ENCODE data around the gene RAB40C.

The RAB40C gene

GRCh38 chr16:633336-634050 lies 43.6 kb downstream of the RAB40C start:
- Histone ChIP-seq H2AFZ (ENCODE audit: low read depth, low read length) (no peak overlapping the region), H3K4me2 (ENCODE audit: low read length) (no peak overlapping the region), H3K9me3 (ENCODE audit: insufficient read depth, low read length) (no peaks in the 10 kb centered on the region), H3K36me3 (replicated peaks; ENCODE audit: low read depth, low read length) (peaks cover 12% of the 10 kb centered on the region), H3K27me3 (ENCODE audit: low read depth, low read length) (no peaks in the 10 kb centered on the region), H3K9ac (ENCODE audit: low read length) (no peak overlapping the region), H3K27ac (ENCODE audit: low read length) (no peak overlapping the region), H4K20me1 (ENCODE audit: insufficient read depth, low read length) (peaks cover 10% of the 10 kb centered on the region; the same call in 1 of the 2 replicates), H3K4me1 (ENCODE audit: low read length) (peaks cover 10% of the 10 kb centered on the region), H3K79me2 (ENCODE audit: low read length) (peaks cover 16% of the 10 kb centered on the region), H3K4me3 (ENCODE audit: low read length) (no peak overlapping the region)
- TF ChIP-seq EZH2phosphoT487 (IDR thresholded peaks at IDR 0.05; ENCODE audit: low read depth) (no peak), CTCF (IDR thresholded peaks at IDR 0.05; ENCODE audit: low read depth, low read length) (no peak)

- Histone ChIP-seq H3K4me3 (ENCODE audit: low read length) (no peak overlapping the region), H3K4me2 (ENCODE audit: low read length) (no peak overlapping the region)
- TF ChIP-seq EZH2phosphoT487 (IDR thresholded peaks at IDR 0.05; ENCODE audit: low read depth) (no peak), CTCF (IDR thresholded peaks at IDR 0.05; ENCODE audit: low read depth, low read length) (no peak)
Measured at GRCh38 chr16:634051-634670, 44.3 kb downstream of the RAB40C start.

GRCh38 chr16:634996-635395 lies 45.1 kb downstream of the RAB40C start:
- Histone ChIP-seq H3K79me2 (ENCODE audit: low read length) (peaks cover 16% of the 10 kb centered on the region), H3K4me1 (ENCODE audit: low read length) (peaks cover 20% of the 10 kb centered on the region), H3K36me3 (replicated peaks; ENCODE audit: low read depth, low read length) (peaks cover 12% of the 10 kb centered on the region), H2AFZ (ENCODE audit: low read depth, low read length) (no peak overlapping the region), H3K9me3 (ENCODE audit: insufficient read depth, low read length) (no peaks in the 10 kb centered on the region), H3K9ac (ENCODE audit: low read length) (peak overlapping the region; percentile 92), H3K27ac (ENCODE audit: low read length) (no peak overlapping the region), H3K4me2 (ENCODE audit: low read length) (peak overlapping the region; percentile 91), H3K27me3 (ENCODE audit: low read depth, low read length) (no peaks in the 10 kb centered on the region), H4K20me1 (ENCODE audit: insufficient read depth, low read length) (peaks cover 10% of the 10 kb centered on the region; the same call in 1 of the 2 replicates), H3K4me3 (ENCODE audit: low read length) (peak overlapping the region; percentile 92)
- no peak for TF ChIP-seq CTCF (IDR thresholded peaks at IDR 0.05; ENCODE audit: low read depth, low read length)
- no peak for TF ChIP-seq EZH2phosphoT487 (IDR thresholded peaks at IDR 0.05; ENCODE audit: low read depth)

More at GRCh38 chr16:634051-634670, 44.3 kb downstream of the RAB40C start:
- H3K27me3 ChIP-seq (ENCODE audit: low read depth, low read length), result no peaks in the 10 kb centered on the region
- peaks cover 10% of the 10 kb centered on the region; the same call in 1 of the 2 replicates for H4K20me1 ChIP-seq (ENCODE audit: insufficient read depth, low read length)
- no peak overlapping the region for H3K9ac ChIP-seq (ENCODE audit: low read length)
- peaks cover 16% of the 10 kb centered on the region for H3K79me2 ChIP-seq (ENCODE audit: low read length)
- peaks cover 16% of the 10 kb centered on the region for H3K4me1 ChIP-seq (ENCODE audit: low read length)
- no peak overlapping the region for H3K27ac ChIP-seq (ENCODE audit: low read length)
- no peaks in the 10 kb centered on the region for H3K9me3 ChIP-seq (ENCODE audit: insufficient read depth, low read length)
- peaks cover 12% of the 10 kb centered on the region for H3K36me3 ChIP-seq (replicated peaks; ENCODE audit: low read depth, low read length)
- no peak overlapping the region for H2AFZ ChIP-seq (ENCODE audit: low read depth, low read length)

GRCh38 chr16:635573-636205 lies 45.8 kb downstream of the RAB40C start:
- peak overlapping the region; percentile 91 for H3K4me2 ChIP-seq (ENCODE audit: low read length)
- H3K4me3 ChIP-seq (ENCODE audit: low read length), result peak overlapping the region; percentile 92
- no peaks in the 10 kb centered on the region for H3K9me3 ChIP-seq (ENCODE audit: insufficient read depth, low read length)
- TF ChIP-seq CTCF (IDR thresholded peaks at IDR 0.05; ENCODE audit: low read depth, low read length) (no peak), EZH2phosphoT487 (IDR thresholded peaks at IDR 0.05; ENCODE audit: low read depth) (no peak)
- H3K27me3 ChIP-seq (ENCODE audit: low read depth, low read length), result no peaks in the 10 kb centered on the region
- peaks cover 10% of the 10 kb centered on the region; the same call in 1 of the 2 replicates for H4K20me1 ChIP-seq (ENCODE audit: insufficient read depth, low read length)
- H3K79me2 ChIP-seq (ENCODE audit: low read length), result peaks cover 16% of the 10 kb centered on the region
- peaks cover 12% of the 10 kb centered on the region for H3K36me3 ChIP-seq (replicated peaks; ENCODE audit: low read depth, low read length)
- H3K9ac ChIP-seq (ENCODE audit: low read length), result peak overlapping the region; percentile 92
- H3K4me1 ChIP-seq (ENCODE audit: low read length), result peaks cover 20% of the 10 kb centered on the region
- H2AFZ ChIP-seq (ENCODE audit: low read depth, low read length), result 0 out of 2 replicates have a peak overlapping the region, but pooled peaks have one; percentile 42
- H3K27ac ChIP-seq (ENCODE audit: low read length), result peak overlapping the region; percentile 89
